IPS-NIHi7 (cell line): Measurements from ENCODE around the gene KRTAP4-11.
"Not testable (repeated sequence)": the region's sequence is repeated elsewhere in the genome, so short reads cannot be mapped to it uniquely, and the experiment has no call there.

Experiments
- DNase-seq: peaks from one replicate; pipeline ENCODE4 v3.0.0; 2012; ENCODE audit warnings: mixed read lengths; ENCODE audit errors: extremely low spot score

KRTAP4-11 gene

GRCh38 chr17:41084100-41084856 is 33.9 kb downstream of the KRTAP4-11 start, which contains the start of gene KRTAP4-7:
KRTAP4-7 (plus strand) TSS chr17:41084150; CDS start chr17:41084207, 57 bp downstream.
- not testable (repeated sequence) for DNase-seq

- not testable (repeated sequence) for DNase-seq
Observed at GRCh38 chr17:41083427-41083826, 34.7 kb downstream of the KRTAP4-11 start.

- no peak for DNase-seq
Observed at GRCh38 chr17:41082626-41083025, 35.5 kb downstream of the KRTAP4-11 start.

GRCh38 chr17:41076788-41077187 is 41.4 kb downstream of the KRTAP4-11 start:
- no peak for DNase-seq

- DNase-seq: no peak
Observed at GRCh38 chr17:41073676-41074075, 44.5 kb downstream of the KRTAP4-11 start.

- no peak for DNase-seq
Observed at GRCh38 chr17:41071606-41072360, 46.4 kb downstream of the KRTAP4-11 start.

GRCh38 chr17:41069031-41069430 is 49.1 kb downstream of the KRTAP4-11 start:
- DNase-seq: no peak

- DNase-seq: no peak
Observed at GRCh38 chr17:41067281-41067680, 50.9 kb downstream of the KRTAP4-11 start.
